ENCODE data around the gene CDC42EP1.
"Not testable (repeated sequence)": the region's sequence is repeated elsewhere in the genome, so short reads cannot be mapped to it uniquely, and the experiment has no call there.

The CDC42EP1 gene

GRCh38 chr22:37609240-37610152 lies 49.2 kb downstream of the CDC42EP1 start:
- in situ Hi-C loops (cut with MboI; ENCODE audit: low sequenced_read_pairs): no loop called here

- in situ Hi-C loops (cut with MboI; ENCODE audit: low sequenced_read_pairs): not testable (repeated sequence)
Observed at GRCh38 chr22:37610153-37610475, 49.8 kb downstream of the CDC42EP1 start.

GRCh38 chr22:37610480-37611129 lies 50.3 kb downstream of the CDC42EP1 start:
- in situ Hi-C loops (cut with MboI; ENCODE audit: low sequenced_read_pairs): no loop called here

- in situ Hi-C loops (cut with MboI; ENCODE audit: low sequenced_read_pairs): no loop called here
Observed at GRCh38 chr22:37611207-37611606, 50.9 kb downstream of the CDC42EP1 start.

DNA sequence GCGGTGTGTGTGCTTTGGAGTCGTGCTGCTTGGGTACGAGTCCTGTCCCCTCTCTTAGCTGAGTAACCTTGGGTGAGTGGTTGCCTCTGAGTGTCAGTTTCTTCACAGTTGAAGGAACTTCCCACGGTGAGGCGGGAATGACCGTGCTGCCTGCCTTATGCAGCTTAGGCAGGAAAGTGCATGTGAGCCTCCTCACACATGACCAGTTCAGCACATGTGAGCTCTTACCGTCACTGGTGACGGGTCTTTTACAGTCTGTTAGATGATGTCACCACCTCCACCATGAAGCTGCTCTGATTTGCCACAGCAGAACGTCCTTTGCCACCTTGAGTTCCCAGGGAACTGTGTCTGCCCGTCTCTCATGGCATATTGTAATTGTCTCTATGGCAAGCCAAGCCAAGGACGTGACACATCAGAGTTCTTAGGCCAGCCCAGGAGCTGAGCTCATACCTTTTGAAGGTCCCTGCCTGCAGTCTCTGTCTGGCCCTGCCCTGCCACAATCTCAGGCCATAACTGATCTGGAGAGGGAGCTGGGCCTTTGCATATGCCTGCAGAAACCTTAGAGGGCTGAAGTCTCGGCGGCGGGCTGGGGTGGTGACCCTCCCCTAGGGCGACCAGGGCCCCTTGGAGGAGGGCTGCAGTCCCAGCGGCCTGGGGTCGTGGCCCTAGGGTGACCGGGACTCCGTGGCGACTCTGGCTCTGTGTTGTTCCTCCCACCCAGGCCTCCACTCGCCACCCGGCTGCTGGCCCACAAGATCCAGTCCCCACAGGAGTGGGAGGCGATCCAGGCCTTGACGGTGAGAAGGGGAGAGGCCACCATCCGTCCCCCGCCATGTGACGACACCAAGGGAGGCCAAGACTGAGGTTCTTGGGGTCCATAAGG lies 56.2 kb downstream of the CDC42EP1 start:
- in situ Hi-C loops (cut with MboI; ENCODE audit: low sequenced_read_pairs): no loop called here

GRCh38 chr22:37617431-37617830 lies 57.2 kb downstream of the CDC42EP1 start:
- in situ Hi-C loops (cut with MboI; ENCODE audit: low sequenced_read_pairs): no loop called here

DNA sequence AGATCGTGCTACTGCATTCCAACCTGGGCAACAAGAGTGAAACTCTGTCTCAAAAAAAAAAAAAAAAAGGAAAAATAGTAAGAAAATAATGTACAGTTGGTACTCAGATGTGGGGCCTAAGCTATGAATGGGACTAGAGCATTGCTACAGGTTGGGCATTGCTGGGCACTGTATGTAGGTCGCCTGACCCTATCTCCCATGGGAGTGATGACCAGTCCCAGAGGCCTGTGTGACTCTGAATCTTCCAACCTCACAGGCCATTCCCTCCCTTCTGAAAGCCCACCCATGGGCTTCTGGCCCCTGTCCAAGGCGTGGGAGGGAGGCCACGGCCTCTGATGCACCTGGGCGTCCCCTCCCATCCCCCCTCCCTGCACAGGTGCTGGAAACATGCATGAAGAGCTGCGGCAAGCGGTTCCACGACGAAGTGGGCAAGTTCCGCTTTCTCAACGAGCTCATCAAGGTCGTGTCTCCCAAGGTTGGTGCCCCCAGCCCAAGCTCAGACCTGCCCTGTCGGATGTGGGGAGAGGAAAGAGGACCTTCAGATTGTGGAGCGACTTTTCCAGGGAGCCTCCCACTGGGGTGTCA lies 57.9 kb downstream of the CDC42EP1 start:
- in situ Hi-C loops (cut with MboI; ENCODE audit: low sequenced_read_pairs): no loop called here

DNA sequence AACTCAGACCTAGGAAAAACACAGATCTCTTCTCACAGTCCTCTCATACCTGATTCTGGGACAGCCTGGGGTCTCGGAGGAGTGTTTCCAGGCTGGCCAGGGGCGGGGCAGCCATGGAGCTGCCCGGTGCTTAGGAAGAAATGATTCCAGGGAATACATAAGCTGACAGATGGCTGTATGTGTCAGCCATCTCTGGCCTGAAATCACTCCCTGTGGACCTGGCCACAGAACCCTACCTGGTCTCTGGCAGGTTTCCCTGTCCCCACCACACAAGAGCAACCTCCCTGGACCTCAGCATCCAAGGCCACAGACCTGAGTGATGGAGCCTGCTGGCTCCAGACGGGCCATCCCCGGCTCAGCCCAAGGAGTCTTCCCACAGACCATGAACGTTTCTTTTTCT lies 58.4 kb downstream of the CDC42EP1 start:
- in situ Hi-C loops (cut with MboI; ENCODE audit: low sequenced_read_pairs): no loop called here

All from HL-60/S4 treated with retinoic acid at 250 ng/mL for 4 days and 3 days (cell line).